IPS-18c (cell line): ENCODE data around the gene ATP1B1.

Experiments
- H3K4me3 ChIP-seq: 2 replicates; pipeline ENCODE4 v1.7.0; 2013; ENCODE audit warnings: low read depth, mild to moderate bottlenecking, low read length, moderate library complexity; ENCODE audit not compliant: insufficient read depth
- H3K9me3 ChIP-seq: one replicate; pipeline ENCODE4 v1.6.1; 2013; ENCODE audit warnings: mild to moderate bottlenecking, low read length, moderate library complexity; ENCODE audit not compliant: control insufficient read depth, insufficient read depth

ATP1B1 gene

DNA sequence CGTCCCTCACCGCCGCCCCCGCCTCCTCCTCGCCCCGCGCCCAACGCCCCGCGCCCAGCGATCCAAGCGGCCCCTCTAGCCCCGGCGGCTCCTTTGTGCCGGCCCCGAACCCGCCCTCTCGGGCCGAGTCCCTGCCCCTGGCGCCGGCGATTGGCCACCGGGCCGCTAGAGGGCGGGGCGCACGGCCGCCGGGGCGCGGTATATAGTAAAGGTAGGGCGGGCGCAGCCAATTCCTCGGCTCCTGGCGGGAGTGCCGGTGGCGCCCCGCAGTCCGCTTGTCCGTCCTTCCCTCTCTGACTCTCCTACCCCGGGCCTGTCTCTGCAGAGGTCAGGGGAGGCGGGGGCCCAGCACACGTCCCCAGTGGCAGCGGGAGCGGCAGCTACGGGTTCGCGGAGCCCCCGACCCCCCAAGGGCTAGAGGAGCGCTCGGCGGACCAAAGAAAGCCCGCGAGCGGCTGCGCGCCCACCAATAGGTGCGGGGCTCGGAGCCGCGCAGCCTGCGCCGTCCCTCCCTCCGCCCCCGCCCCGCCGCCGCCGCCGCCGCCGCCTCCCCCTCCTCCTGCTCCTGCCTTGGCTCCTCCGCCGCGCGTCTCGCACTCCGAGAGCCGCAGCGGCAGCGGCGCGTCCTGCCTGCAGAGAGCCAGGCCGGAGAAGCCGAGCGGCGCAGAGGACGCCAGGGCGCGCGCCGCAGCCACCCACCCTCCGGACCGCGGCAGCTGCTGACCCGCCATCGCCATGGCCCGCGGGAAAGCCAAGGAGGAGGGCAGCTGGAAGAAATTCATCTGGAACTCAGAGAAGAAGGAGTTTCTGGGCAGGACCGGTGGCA, at the start of gene ATP1B1:
Gene ATP1B1, plus strand, starts transcription at position 596 of the 826 bp plus-strand sequence. Its CDS starts 140 bp downstream, at position 736.
- H3K4me3 ChIP-seq = peak within 1 kb of the TSS; percentile 87

DNA sequence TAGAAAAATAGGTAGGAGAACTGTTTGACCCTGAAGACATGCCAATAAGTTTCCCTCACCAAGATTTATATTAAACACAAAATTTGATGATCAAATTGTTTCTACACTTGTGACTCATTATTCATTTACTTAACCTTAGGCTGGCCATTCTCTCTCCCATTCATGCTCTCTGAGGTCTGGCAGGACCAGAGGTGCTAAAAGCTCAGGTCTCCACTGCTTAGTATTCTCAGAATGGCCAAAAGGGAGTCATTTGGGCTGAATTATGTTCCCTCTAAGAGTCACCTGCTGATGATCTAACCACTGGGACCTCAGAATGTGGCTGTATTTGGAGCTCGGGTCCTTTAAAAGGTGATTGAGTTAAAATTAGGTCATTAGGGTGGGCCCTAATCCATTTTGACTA, 47.1 kb upstream of the ATP1B1 start:
- H3K9me3 ChIP-seq = peaks cover 3% of the 10 kb centered on the region
- no peak overlapping the region for H3K4me3 ChIP-seq

More for the DNA sequence above, at the start of gene ATP1B1:
- peaks cover 2% of the 10 kb centered on the region for H3K9me3 ChIP-seq

DNA sequence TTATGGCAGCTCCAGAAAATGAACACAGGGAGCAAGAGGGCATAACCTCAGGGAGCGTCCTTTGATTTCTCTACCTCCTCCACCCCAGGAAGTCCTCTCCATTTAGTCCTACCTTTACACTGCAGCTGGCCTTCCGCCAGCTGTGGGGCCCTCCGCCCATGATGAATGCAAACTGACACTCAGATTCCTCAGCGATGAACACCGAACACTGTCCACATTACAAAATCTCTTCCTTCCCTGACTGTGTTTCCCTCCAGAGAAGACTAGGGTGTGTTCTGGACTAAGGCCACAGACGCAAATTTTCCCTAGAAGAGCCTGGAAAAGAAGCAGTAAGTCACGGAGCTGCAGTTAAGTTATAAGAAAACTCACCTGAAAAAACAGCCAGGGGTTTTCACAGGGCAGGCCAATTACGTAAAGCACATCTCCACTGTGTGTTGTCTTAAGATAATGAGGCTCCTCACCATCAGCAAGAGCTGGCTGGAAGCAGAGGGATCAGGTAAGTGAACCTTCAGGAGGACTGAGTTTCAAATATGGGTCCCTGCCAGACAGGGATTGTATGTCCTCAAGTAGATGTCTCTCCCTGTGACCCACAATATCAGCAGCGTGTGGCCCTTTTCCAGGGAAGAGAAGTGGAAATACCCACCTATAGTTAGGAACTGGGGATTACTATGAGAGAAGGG, 46.3 kb upstream of the ATP1B1 start:
- H3K9me3 ChIP-seq = peaks cover 2% of the 10 kb centered on the region
- no peak overlapping the region for H3K4me3 ChIP-seq

DNA sequence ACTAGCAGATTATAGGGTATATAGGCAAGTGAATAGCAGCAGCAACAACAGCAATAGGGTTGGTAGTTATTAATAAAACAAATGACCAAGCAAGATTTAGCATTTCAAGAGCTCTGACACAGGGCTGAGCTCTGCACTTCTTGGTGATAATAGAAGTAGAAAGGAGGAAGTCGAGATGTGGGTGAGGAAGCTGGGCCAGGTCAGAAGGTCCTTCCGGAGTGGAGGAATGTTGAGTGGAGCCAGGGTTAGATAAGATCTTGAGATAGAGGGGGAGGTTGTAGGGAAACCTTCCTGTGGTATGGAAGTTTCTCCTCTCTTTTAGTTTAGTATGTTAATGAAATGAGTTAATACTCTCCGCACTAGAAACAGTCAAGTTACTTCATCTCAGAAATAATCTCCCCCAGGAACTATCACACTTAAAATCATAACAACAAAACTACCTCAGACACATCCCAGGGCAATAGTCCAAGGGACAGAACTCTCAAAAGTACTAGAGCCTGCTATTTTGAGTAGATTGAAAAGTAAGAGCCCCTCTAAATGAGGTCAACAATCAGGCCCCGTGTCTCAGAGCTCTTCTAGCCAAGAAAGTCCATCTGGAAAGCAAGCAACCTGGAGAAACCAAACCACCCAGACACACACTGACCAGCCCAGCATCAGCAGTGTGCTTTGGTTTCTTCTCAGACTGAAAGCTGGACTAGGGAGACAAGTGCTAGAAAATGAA, 45.4 kb upstream of the ATP1B1 start:
- Histone ChIP-seq H3K9me3 (peaks cover 2% of the 10 kb centered on the region), H3K4me3 (no peak overlapping the region)

DNA sequence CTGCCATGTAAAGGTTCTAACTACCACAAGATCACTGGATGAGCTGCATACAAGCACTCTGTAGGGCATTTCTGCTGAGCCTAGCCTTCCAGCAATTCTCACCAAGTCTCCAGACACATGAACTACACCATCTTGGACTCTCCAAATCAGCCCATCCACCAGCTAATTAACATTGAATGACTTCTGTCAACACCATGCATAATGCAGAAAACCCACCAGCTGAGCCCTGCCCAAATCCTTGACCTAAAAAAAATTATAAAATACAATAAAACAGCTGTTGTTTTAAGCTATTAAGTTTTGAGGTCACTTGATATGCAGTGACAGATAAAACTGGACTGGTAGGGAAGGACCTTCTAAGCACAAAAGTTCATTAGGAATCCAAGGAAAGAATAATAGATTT, 44.3 kb upstream of the ATP1B1 start:
- H3K9me3 ChIP-seq = peaks cover 2% of the 10 kb centered on the region
- no peak overlapping the region for H3K4me3 ChIP-seq

DNA sequence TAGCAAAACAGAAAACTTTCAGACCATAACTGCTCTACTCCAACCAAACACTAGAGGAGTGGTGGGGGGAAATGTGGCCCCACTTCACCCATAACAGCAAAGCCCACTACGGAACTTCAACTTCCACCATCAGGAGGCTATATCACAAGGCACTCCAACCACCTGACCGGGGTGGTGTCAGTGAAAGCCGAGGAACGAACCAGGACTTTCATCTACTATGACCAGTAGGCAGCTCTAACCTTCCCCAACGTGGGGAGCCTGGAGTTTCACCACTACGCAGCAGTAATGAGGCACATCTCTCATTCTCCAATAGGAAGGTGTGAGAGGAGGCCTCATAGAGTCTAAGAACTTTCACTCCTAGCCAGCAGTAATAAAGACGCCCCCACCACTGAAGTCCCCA, 42.4 kb upstream of the ATP1B1 start:
- Histone ChIP-seq H3K9me3 (peaks cover 2% of the 10 kb centered on the region), H3K4me3 (no peak overlapping the region)

DNA sequence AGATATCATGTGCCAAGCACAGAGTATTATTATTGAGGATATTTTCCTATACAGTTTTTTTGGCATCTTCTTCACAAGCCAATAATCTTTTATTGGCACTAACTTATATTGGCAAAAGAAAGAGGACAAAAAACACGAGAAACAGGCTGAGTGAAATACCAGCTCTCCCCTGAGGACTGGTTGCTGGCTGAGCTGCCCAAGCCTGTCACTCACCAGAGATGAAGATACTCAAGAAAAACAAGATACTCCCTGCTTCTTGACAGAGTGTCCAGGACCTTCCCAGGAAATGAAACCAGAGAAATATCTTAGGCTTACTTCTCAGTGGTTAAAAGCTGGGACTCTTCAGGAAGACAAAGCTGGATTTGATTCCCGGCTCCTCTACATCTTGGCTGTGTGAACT, 35.9 kb upstream of the ATP1B1 start:
- H3K4me3 ChIP-seq = no peak overlapping the region

DNA sequence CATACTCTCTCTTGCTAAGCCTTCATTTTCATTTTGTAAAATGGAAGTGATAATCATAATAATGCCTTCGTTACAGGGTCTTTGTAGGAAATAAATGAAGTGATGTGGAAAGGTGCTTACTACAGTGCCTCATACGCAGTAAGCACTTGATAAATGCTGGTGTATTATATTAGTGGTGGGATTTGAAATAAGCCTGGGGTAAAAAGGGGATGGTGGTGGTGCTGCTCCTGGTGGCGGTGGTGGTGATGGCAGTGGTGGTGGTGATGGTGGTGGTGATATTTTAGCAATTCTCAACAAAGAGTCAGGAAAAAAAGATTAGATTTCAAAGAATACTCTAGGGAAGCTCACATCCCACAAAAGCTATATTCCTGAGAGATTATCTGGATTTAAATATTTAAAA, 35.5 kb upstream of the ATP1B1 start:
- no peak overlapping the region for H3K4me3 ChIP-seq
- no peaks in the 10 kb centered on the region for H3K9me3 ChIP-seq

More for the DNA sequence above, 35.9 kb upstream of the ATP1B1 start:
- no peaks in the 10 kb centered on the region for H3K9me3 ChIP-seq

DNA sequence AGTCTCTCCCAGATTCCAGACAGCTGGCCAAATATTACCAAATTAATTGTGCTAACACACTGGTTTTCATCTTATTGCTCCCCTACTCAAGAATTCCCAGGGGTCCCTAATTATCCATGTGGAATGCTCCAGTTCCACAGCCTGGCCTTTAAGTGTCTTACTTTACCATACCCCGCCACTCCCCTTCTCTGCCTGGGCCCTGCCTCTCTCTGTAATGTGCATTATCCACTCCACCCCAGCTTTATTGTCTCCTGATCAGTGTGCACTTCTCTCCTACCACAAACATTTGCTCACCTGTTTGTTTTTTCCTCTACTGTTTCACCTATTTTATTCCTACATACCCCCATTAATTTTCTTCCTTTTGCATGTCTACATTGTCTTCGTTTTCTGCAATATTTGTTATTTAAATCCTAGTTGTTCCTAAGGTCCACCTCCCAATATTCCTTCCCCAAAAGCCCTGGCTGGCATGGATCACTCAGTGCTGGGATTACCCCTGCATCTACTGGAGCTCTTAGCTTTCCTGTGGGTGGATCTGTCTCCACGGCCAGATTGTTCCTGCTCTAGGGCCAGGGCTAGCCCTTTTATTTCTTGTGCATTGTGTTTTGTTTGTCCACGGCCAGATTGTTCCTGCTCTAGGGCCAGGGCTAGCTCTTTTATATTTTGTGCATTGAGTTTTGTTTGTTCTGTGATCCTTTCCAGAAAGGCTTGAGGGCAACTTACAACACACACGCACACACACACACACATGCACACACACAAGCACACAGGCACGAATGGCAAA, 33.4 kb upstream of the ATP1B1 start:
- H3K4me3 ChIP-seq = no peak overlapping the region

DNA sequence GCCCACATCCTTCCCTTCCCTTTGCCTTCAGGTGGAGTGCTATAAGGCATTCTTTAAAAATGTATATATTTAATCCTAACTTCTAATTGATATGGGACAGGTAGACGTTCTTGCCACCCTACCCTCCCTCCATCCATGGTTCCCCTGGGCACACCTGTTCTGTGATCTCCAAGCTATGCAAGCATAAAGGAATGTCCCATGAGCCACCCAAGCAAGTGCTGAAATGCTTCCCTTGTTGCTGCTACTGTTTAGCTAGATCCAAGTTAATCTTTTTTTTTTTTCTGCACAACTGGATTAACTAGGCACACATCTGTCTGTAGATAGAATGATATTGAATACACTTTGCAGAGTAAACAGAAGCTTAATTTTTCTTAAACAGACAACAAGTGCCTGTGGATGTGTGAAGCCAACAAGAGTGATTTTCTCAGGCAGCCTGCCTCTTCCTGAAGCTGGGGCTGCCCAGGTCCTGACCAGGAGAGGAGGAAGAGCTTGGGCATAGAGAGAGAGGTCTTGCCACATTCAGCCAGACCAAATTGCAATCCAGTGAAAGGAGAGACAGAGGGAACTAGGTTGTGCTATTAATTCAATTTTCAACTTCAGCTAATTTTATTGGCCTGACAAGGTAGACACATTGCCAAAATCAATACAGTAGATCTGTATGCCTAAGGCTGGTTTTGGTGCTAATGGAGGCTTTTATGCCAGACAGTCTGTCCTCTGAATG, 28.2 kb upstream of the ATP1B1 start:
- no peaks in the 10 kb centered on the region for H3K9me3 ChIP-seq
- no peak overlapping the region for H3K4me3 ChIP-seq

More for the DNA sequence above, 33.4 kb upstream of the ATP1B1 start:
- H3K9me3 ChIP-seq = no peaks in the 10 kb centered on the region

DNA sequence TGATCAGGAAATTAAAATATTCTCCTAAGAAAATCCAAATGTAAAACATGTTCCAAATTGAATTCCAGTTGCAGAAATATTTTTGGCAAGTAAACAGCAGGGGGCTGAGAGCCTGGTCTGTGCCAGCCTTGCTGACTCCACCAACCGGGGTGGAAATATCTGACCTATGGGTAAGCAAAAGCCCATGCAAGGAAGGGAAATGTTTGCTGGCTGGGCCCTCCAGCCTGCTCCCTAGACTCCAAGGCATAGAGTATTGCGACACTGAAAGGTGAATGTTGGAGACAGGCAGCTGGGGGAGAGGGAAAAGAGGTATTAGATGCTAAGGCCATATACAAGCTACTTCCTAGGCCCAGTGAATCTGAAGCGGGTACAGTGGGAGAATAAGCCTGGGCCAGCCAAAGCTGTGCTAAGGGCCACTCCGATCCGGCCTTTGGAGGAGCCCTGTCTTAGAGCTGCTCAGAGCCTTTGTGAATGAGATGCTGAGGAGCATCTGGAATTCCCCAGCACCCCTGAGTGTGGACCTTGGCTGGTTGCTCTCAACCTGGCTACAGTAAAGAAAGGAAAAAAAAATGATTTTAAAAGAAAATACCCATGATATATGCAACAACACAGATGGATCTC, 24.9 kb upstream of the ATP1B1 start:
- H3K9me3 ChIP-seq = no peaks in the 10 kb centered on the region

DNA sequence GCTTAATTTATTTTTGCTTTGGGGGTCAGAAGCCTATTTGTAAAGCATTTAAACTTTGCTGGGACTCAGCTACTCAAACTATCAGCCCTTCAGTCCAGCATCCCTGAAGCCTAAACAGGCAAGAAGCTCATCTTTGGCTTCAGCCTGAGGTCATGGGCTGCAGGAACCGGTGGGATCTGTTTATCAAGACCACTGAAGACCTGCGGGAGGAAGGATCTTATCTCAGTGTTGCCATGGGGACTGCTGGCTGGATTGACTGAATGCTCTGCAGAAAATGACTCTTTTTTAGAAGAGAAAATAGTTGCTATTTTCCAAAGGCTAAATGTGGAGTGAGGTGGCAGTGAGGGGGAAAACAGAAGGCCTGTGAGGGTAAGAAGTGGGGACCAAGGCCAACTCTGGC, 20.6 kb upstream of the ATP1B1 start:
- no peaks in the 10 kb centered on the region for H3K9me3 ChIP-seq
- no peak overlapping the region for H3K4me3 ChIP-seq

More for the DNA sequence above, 24.9 kb upstream of the ATP1B1 start:
- no peak overlapping the region for H3K4me3 ChIP-seq

DNA sequence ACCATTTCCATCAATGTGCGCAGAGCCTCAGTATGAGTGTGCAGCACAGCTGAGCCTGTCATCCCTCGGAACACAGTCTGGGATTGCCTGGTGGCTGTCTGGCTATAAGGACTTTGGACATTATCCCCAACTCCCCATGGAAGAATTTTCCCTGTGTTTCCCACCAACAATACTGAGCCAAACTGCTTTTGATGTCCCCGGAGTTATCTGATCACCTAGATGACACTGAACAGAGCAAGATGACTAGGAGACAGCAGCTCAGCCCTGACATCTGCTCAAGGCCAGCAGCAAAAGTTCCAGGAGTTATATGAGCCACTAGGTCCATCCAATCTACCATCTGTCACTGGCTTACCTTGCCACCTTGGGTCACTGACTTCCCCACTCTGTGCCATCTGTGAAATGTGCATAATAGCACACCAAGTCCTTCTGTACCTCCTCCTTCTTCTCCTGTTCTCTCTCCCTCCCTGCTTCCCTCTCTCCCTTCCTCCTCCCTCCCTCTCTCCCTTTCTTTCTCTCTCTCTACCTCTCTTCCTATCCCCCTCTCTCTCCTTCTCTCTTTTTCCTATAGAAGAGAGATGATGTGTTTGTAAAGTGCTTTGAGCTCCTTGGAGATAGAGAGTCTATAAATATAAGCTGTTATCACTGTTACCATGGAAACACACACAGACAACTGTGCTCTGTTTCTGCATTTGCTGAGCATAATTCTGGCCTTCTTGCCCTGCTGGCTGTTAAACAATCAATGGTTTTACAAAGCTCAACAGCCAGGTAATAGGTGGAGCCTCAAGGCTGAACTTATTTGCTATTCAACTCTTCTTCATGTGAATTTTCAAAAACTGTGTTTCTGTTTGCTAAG, 19.7 kb upstream of the ATP1B1 start:
- Histone ChIP-seq H3K9me3 (no peaks in the 10 kb centered on the region), H3K4me3 (no peak overlapping the region)

DNA sequence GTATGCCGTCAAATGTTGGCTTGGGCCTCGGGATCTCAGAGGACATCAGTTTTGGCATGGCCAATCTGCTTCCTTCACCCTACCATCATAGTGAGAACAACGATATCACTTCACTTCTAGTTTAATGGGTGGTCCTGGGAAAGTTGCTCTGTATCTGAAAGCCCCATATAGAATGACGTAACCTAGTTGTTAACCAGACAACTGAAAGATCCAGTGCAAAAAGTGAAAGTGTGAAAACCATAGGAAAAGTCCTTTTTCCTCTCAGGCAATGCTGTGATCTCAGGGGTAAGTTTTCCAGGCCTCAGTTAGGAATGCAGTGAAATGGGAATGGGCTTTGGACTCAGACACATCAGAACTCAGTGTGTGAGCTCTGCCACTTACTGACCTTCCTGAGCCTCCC, 18.6 kb upstream of the ATP1B1 start:
- Histone ChIP-seq H3K9me3 (no peaks in the 10 kb centered on the region), H3K4me3 (no peak overlapping the region)

DNA sequence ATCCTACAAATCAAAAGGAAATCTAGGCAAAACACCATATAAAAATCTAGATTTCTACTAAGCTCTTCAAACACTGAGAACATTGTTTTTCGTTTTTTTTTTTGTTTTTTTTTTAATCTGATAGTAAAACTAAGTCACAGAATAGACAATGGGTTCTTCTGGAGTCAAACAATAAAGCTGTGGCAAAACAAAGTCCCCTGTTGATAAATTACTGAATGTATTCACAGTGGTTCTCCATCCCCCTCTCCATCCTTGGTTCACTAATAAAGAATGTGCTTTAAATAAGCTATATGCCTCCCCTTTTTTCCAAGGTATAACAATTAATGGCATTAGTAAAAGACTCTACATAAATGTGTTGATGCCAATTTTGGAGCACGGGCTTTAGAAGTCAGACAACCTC, 16.7 kb upstream of the ATP1B1 start:
- Histone ChIP-seq H3K4me3 (no peak overlapping the region), H3K9me3 (no peaks in the 10 kb centered on the region)
